Endothelial cell of umbilical vein (primary cell): Measurements from ENCODE around the gene GPR68. TPM values are rescaled to one million over a fixed set of nuclear protein-coding genes. Genes with fewer than 3 reads are reported as not detected.

Experiments used
- BruUV-seq: library from RNA; stranded (reverse); fragments of 400-500 nt; replicated peaks from 2 replicates; lab custom pipeline; 2021; lab: Mats Ljungman, UMichigan
- CTCF ChIA-PET: fragments of 300-600, 350-600 bp; sonication (Branson Sonifier 250); formaldehyde crosslinking; loops from one replicate; lab custom pipeline; 2021; ENCODE audit warnings: antibody characterized with exemption, inconsistent platforms; lab: Charles Lee
- POLR2A ChIA-PET: fragments of 300-600, 350-600 bp; sonication (Branson Sonifier 250); formaldehyde crosslinking; loops from one replicate; lab custom pipeline; 2021; ENCODE audit warnings: antibody characterized with exemption, inconsistent platforms; lab: Charles Lee
- DNase-seq: peaks from one replicate; pipeline ENCODE4 v3.0.0-alpha.2; 2011; ENCODE audit warnings: low read depth, low spot score
- FAIRE-seq: peaks from 2 replicates; lab custom pipeline; 2011; peaks lifted over from hg19 to GRCh38; lab: Jason Lieb, UNC
- H2AFZ ChIP-seq: 2 replicates; pipeline ENCODE4 v1.6.0; 2012; ENCODE audit warnings: low read depth, low read length, control low read depth, inconsistent platforms
- H3K27ac ChIP-seq: 2 replicates; pipeline ENCODE4 v1.5.1; 2011; ENCODE audit warnings: low read depth, mild to moderate bottlenecking, control low read depth, low read length, moderate library complexity; ENCODE audit not compliant: insufficient read depth
- H3K27me3 ChIP-seq, 2 experiments: 2 replicates each; pipeline versions ENCODE4 v1.6.0 to v1.6.1; 2011; ENCODE audit warnings: low read length in 2 of 2, mixed read lengths in 1 of 2; ENCODE audit not compliant: control insufficient read depth in 2 of 2, insufficient read depth in 2 of 2
- H3K36me3 ChIP-seq, 2 experiments: 2 replicates in 1 of 2; 3 replicates in 1 of 2; pipeline ENCODE4 v1.5.1; 2011; ENCODE audit warnings: low read length in 2 of 2, mild to moderate bottlenecking in 1 of 2, moderate library complexity in 1 of 2; ENCODE audit not compliant: control insufficient read depth in 2 of 2, insufficient read depth in 2 of 2; ENCODE audit errors: extremely low read depth in 1 of 2
- H3K4me1 ChIP-seq: 3 replicates; pipeline ENCODE4 v1.5.1; 2011; ENCODE audit warnings: mild to moderate bottlenecking, low read length; ENCODE audit not compliant: control insufficient read depth, insufficient read depth; ENCODE audit errors: extremely low read depth
- H3K4me2 ChIP-seq: 2 replicates; pipeline ENCODE4 v1.6.1; 2011; ENCODE audit warnings: low read length, control low read depth, mixed read lengths; ENCODE audit not compliant: insufficient read depth
- H3K4me3 ChIP-seq, 3 experiments: fragments of 200-600 bp in 1 of 3; sonication (generic), shearing (Covaris generic) in 1 of 3; replicated peaks in 1 of 3; 2 replicates each; pipeline ENCODE4 v1.5.1; 2011 to 2016; ENCODE audit warnings: control low read depth in 3 of 3, low read length in 3 of 3, mild to moderate bottlenecking in 2 of 3, inconsistent platforms in 1 of 3, low read depth in 1 of 3, moderate library complexity in 1 of 3; ENCODE audit not compliant: insufficient read depth in 1 of 3
- H3K79me2 ChIP-seq: 2 replicates; pipeline ENCODE4 v1.6.0; 2012; ENCODE audit warnings: low read length, inconsistent platforms; ENCODE audit not compliant: control insufficient read depth, insufficient read depth
- H3K9ac ChIP-seq: replicated peaks from 2 replicates; pipeline ENCODE3; 2011; ENCODE audit warnings: low read length, control low read depth; ENCODE audit not compliant: insufficient read depth; ENCODE audit errors: extremely low read depth
- H3K9me1 ChIP-seq: replicated peaks from 3 replicates; pipeline ENCODE4 v1.6.0; 2011; ENCODE audit warnings: mild to moderate bottlenecking, low read length; ENCODE audit not compliant: control insufficient read depth, insufficient read depth; ENCODE audit errors: extremely low read depth
- H3K9me3 ChIP-seq: replicated peaks from 2 replicates; pipeline ENCODE4 v1.5.1; 2012; ENCODE audit warnings: low read length, inconsistent platforms; ENCODE audit not compliant: control insufficient read depth, insufficient read depth
- H4K20me1 ChIP-seq: replicated peaks from 2 replicates; pipeline ENCODE3; 2011; ENCODE audit warnings: mild to moderate bottlenecking, low read length; ENCODE audit not compliant: control insufficient read depth, insufficient read depth; ENCODE audit errors: extremely low read depth
- EZH2 ChIP-seq: IDR thresholded peaks from 2 replicates; pipeline ENCODE4 v1.6.1; 2012; ENCODE audit warnings: borderline replicate concordance, low read depth, mild to moderate bottlenecking, moderate library complexity, low read length, inconsistent platforms; ENCODE audit not compliant: severe bottlenecking
- FOS ChIP-seq: IDR thresholded peaks from 2 replicates; pipeline ENCODE4 v1.6.1; 2011; ENCODE audit warnings: mild to moderate bottlenecking, low read length, moderate library complexity, borderline replicate concordance; ENCODE audit not compliant: insufficient read depth
- GATA2 ChIP-seq: IDR thresholded peaks from 2 replicates; pipeline ENCODE4 v1.7.0; 2011; ENCODE audit warnings: low read depth, mild to moderate bottlenecking, moderate library complexity, mixed read lengths, low read length; ENCODE audit not compliant: insufficient read length, insufficient read depth
- JUN ChIP-seq: IDR thresholded peaks from 2 replicates; pipeline ENCODE4 v1.6.1; 2011; ENCODE audit warnings: borderline replicate concordance, low read depth; ENCODE audit not compliant: insufficient read length, insufficient read depth
- MYC ChIP-seq: IDR thresholded peaks from one replicate; pipeline ENCODE4 v1.6.1; 2011; ENCODE audit warnings: mild to moderate bottlenecking, low read depth, low read length
- POLR2A ChIP-seq: IDR thresholded peaks from 2 replicates; pipeline ENCODE4 v1.6.1; 2012; ENCODE audit warnings: low read depth, mild to moderate bottlenecking, control low read depth, low read length
- POLR2AphosphoS5 ChIP-seq: IDR thresholded peaks from 2 replicates; pipeline ENCODE4 v1.6.1; 2012; ENCODE audit warnings: low read depth, mild to moderate bottlenecking, control low read depth, low read length, moderate library complexity; ENCODE audit not compliant: insufficient read depth
- dilution Hi-C: fragments of 300-500 bp; cut with MboI; formaldehyde crosslinking; loops from one replicate; pipeline ENCODE4 v1.15.0; 2019; ENCODE audit warnings: low sequenced_read_pairs; ENCODE audit not compliant: extremely low pct_ligation_motif_present
- intact Hi-C: fragments of 100-400 bp; cut with micrococcal nuclease; formaldehyde crosslinking; loops from one replicate; pipeline ENCODE4 v1.10.0; 2022
- polyA plus RNA-seq, 4 experiments: library from polyadenylated mRNA; depleted of rRNA in 3 of 4; stranded (reverse) in 3 of 4; unstranded in 1 of 4; fragments of >200 nt; gene quantifications; 2 replicates each; pipeline versions ENCODE4 v1.2.1 to v1.2.3, GENCODE V29; 2011 to 2012; ENCODE audit warnings: missing spikeins in 1 of 4
- total RNA-seq: library from RNA; stranded (reverse); gene quantifications from 2 replicates; pipeline ENCODE4 v1.2.3, GENCODE V29; 2021
- TF ChIP-seq, protein P1 (sequence below): IDR thresholded peaks from 2 replicates; pipeline ENCODE4 v1.6.1; 2011; ENCODE audit not compliant: insufficient read depth, insufficient read length
- TF ChIP-seq, protein P2 (sequence below), 2 donors: IDR thresholded peaks; 1 replicate in 1 of 2; 2 replicates in 1 of 2; pipeline ENCODE4 v1.5.1; 2011; ENCODE audit warnings: low read length in 2 of 2, mild to moderate bottlenecking in 2 of 2, moderate library complexity in 2 of 2, control low read depth in 1 of 2, inconsistent platforms in 1 of 2, low read depth in 1 of 2; ENCODE audit not compliant: insufficient read depth in 1 of 2; ENCODE audit errors: extremely low read depth in 1 of 2

Gene GPR68
- total and polyA plus RNA-seq, 2 donors (not counting 3 experiments of a cell fraction or from before 2014, with no cell fraction given), result 0.24 to 0.36 TPM

DNA sequence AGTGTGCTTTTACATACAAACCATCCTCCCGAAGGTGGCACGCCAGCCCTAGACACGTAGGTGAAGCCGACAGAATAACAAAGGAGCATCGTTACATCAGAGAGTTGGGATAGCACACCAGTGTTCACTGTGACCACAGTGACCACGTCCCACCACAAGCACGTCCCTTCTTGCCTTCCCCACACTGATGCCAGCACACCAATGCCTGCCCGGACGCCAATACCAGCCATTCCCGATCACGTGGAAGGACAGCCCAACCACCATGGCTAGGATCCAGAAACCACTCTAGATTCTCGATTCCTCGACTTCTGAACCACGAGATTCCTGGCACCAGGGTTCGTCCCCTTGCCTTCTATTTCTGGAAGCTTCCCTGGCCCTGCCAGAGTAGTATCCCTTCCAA lies 48.0 kb upstream of the GPR68 start:
- Histone ChIP-seq H2AFZ (no peak overlapping the region), H3K4me2 (no peak overlapping the region)
- POLR2A ChIA-PET, result no interaction called here

More for the DNA sequence above, 48.0 kb upstream of the GPR68 start:
- TF ChIP-seq POLR2A (no peak), EZH2 (no peak), GATA2 (no peak), POLR2AphosphoS5 (no peak), FOS (no peak), MYC (no peak), JUN (no peak)
- TF ChIP-seq, protein P1, sequence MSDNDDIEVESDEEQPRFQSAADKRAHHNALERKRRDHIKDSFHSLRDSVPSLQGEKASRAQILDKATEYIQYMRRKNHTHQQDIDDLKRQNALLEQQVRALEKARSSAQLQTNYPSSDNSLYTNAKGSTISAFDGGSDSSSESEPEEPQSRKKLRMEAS, result no peak
- TF ChIP-seq, protein P2, sequence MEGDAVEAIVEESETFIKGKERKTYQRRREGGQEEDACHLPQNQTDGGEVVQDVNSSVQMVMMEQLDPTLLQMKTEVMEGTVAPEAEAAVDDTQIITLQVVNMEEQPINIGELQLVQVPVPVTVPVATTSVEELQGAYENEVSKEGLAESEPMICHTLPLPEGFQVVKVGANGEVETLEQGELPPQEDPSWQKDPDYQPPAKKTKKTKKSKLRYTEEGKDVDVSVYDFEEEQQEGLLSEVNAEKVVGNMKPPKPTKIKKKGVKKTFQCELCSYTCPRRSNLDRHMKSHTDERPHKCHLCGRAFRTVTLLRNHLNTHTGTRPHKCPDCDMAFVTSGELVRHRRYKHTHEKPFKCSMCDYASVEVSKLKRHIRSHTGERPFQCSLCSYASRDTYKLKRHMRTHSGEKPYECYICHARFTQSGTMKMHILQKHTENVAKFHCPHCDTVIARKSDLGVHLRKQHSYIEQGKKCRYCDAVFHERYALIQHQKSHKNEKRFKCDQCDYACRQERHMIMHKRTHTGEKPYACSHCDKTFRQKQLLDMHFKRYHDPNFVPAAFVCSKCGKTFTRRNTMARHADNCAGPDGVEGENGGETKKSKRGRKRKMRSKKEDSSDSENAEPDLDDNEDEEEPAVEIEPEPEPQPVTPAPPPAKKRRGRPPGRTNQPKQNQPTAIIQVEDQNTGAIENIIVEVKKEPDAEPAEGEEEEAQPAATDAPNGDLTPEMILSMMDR (IDR thresholded peaks at IDR 0.05; ENCODE audit: extremely low read depth in 1 of 2, insufficient read depth in 1 of 2, low read depth in 1 of 2, low read length in 2 of 2), result no peak
- dilution Hi-C loops, result loop anchor here (25.0 kb wide), 1 partner anchor 380 kb away; no protein-coding TSS in a partner anchor
- intact Hi-C loops, result no loop called here
- no peak for DNase-seq
- Histone ChIP-seq H3K9me3 (no peaks in the 10 kb centered on the region), H3K27ac (no peak overlapping the region), H3K9ac (no peak overlapping the region), H3K9me1 (no peaks in the 10 kb centered on the region), H3K27me3 (no peaks in the 10 kb centered on the region), H4K20me1 (no peaks in the 10 kb centered on the region), H3K36me3 (peaks cover 3 to 49% of the 10 kb centered on the region in 2 experiments), H3K79me2 (no peaks in the 10 kb centered on the region), H3K4me3 (no peak overlapping the region), H3K4me1 (no peaks in the 10 kb centered on the region)
- CTCF ChIA-PET, result interaction anchor here (2.8 to 8.8 kb wide), 2 partner anchors 115 to 119 kb away, joined by 11 to 220 read pairs; no protein-coding TSS in a partner anchor
- no peak for FAIRE-seq
- no TSS peak for BruUV-seq
